Adrenal gland (tissue), 12 donors: ENCODE measurements around the gene MLH3. TPM values are rescaled to one million over a fixed set of nuclear protein-coding genes. Genes with fewer than 3 reads are reported as not detected.

ENCODE experiments used
- DNase-seq, 7 donors: peaks; one replicate each; pipeline ENCODE4 v3.0.0-alpha.2; 2019 to 2020
- H3K27ac ChIP-seq, 5 donors: fragments of 200-600 bp; sonication (generic) in 4 of 5; 1 replicate in 3 of 5; 2 replicates in 2 of 5; pipeline versions ENCODE4 v1.5.1 to v1.8.0; 2016 to 2020; ENCODE audit warnings: mild to moderate bottlenecking in 1 of 5
- H3K27me3 ChIP-seq: fragments of 200-600 bp; 2 replicates; pipeline ENCODE4 v1.8.0; 2021
- H3K36me3 ChIP-seq, 2 donors: fragments of 200-600 bp; replicated peaks in 1 of 2; 1 replicate in 1 of 2; 2 replicates in 1 of 2; pipeline versions ENCODE4 v1.5.1 to v1.8.0; 2018 to 2022
- H3K4me1 ChIP-seq, 2 donors: fragments of 200-600 bp; replicated peaks in 1 of 2; 1 replicate in 1 of 2; 2 replicates in 1 of 2; pipeline versions ENCODE4 v1.5.1 to v1.8.0; 2018 to 2021
- H3K4me3 ChIP-seq, 4 donors: fragments of 200-600 bp; sonication (generic) in 3 of 4; one replicate each; pipeline ENCODE4 v1.5.1; 2016 to 2018
- H3K9me3 ChIP-seq, 3 donors: fragments of 200-600 bp; sonication (generic) in 1 of 3; replicated peaks in 1 of 3; 1 replicate in 2 of 3; 2 replicates in 1 of 3; pipeline versions ENCODE4 v1.5.1 to v1.8.0; 2016 to 2021
- CTCF ChIP-seq, 6 experiments: fragments of 450-650 bp in 4 of 6; fragments of 200-600 bp in 2 of 6; sonication (generic) in 1 of 6; IDR thresholded peaks; 1 replicate in 5 of 6; 2 replicates in 1 of 6; pipeline versions ENCODE4 v1.5.1 to v1.8.0; 2016 to 2021; ENCODE audit warnings: antibody characterized with exemption in 6 of 6, mild to moderate bottlenecking in 2 of 6, moderate library complexity in 1 of 6
- POLR2A ChIP-seq, 2 donors: fragments of 450-650 bp; IDR thresholded peaks; one replicate each; pipeline ENCODE4 v1.6.1; 2017; ENCODE audit warnings: antibody characterized with exemption in 2 of 2, mild to moderate bottlenecking in 2 of 2, moderate library complexity in 1 of 2
- WGBS, 4 donors: extraction: QIAGEN DNeasy Blood & Tissue Kit in 2 of 4; methylation state at CpG; one replicate each; pipeline versions ENCODE4 v1.1.5 to v1.1.7; 2013 to 2017; 5-methylcytosine and 5-hydroxymethylcytosine counted together
- intact Hi-C, 2 donors: fragments of 100-400 bp; cut with DNase I; formaldehyde crosslinking; loops; one replicate each; pipeline versions ENCODE4 v1.14.1 to v1.15.0; 2022 to 2023
- polyA plus RNA-seq, 3 donors: library from polyadenylated mRNA; stranded (reverse); fragments of 200-250 nt in 2 of 3; fragments of 350-450 nt in 1 of 3; fragmentation: Illumina TruSeq in 1 of 3; extraction: RNeasy Lipid Tissue Mini Kit (QIAGEN cat#74804) in 1 of 3; gene quantifications; one replicate each; pipeline ENCODE4 v1.2.3, GENCODE V29; 2013 to 2014
- total RNA-seq, 9 donors: library from RNA; depleted of rRNA in 4 of 9; stranded (reverse); fragments of >200 nt in 4 of 9; fragments of 120-200 nt in 1 of 9; fragmentation: NEBNext Ultra II Directional in 1 of 9; extraction: Animal tissue kit (Norgen Biotek cat#: 25700) in 1 of 9; gene quantifications; one replicate each; pipeline versions ENCODE4 v1.1.0 to v1.2.4, GENCODE V29; 2013 to 2023
- donor health status: healthy with polysubstance abuse.
- donor health status: Bipolar disorder and iron deficiency.
- donor health status: DM: yes; HTN: yes; CAD: no.
- donor health status: DM: no; HTN: no; CAD: no.
- donor health status: DM: no; HTN: no; CAD: no.
- donor health status: DM: yes; HTN: yes; CAD: no.

The MLH3 gene
- total and polyA plus RNA-seq, 12 donors, result 22.2 to 51.4 (median 32.2) TPM

GRCh38 chr14:74985806-74986205 is 65.5 kb downstream of the MLH3 start:
- Histone ChIP-seq H3K36me3 (no peaks in the 10 kb centered on the region), H3K4me1 (no peaks in the 10 kb centered on the region), H3K27ac (no peak overlapping the region), H3K4me3 (no peak overlapping the region), H3K27me3 (no peaks in the 10 kb centered on the region), H3K9me3 (no peaks in the 10 kb centered on the region)
- no peak for TF ChIP-seq POLR2A (IDR thresholded peaks at IDR 0.05)
- no peak for TF ChIP-seq CTCF (IDR thresholded peaks at IDR 0.05)
- WGBS, 4 donors, result 79 to 84% (median 81%) methylated on average over 6 of the region's 6 CpGs
- peak in 1 of 7 donors; percentile 42 for DNase-seq
- intact Hi-C loops, result no loop called here

- Histone ChIP-seq H3K9me3 (no peaks in the 10 kb centered on the region), H3K4me3 (no peak overlapping the region), H3K36me3 (no peaks in the 10 kb centered on the region), H3K27ac (no peak overlapping the region), H3K27me3 (no peaks in the 10 kb centered on the region), H3K4me1 (no peaks in the 10 kb centered on the region)
- intact Hi-C loops, result no loop called here
- TF ChIP-seq POLR2A (IDR thresholded peaks at IDR 0.05), result no peak
- no peak for TF ChIP-seq CTCF (IDR thresholded peaks at IDR 0.05)
- 60 to 87% (median 77%) methylated on average over 1 to 10 of the region's 10 CpGs for WGBS, 4 donors
- no peak for DNase-seq
Observed at GRCh38 chr14:74985028-74985310, 66.3 kb downstream of the MLH3 start.

DNA sequence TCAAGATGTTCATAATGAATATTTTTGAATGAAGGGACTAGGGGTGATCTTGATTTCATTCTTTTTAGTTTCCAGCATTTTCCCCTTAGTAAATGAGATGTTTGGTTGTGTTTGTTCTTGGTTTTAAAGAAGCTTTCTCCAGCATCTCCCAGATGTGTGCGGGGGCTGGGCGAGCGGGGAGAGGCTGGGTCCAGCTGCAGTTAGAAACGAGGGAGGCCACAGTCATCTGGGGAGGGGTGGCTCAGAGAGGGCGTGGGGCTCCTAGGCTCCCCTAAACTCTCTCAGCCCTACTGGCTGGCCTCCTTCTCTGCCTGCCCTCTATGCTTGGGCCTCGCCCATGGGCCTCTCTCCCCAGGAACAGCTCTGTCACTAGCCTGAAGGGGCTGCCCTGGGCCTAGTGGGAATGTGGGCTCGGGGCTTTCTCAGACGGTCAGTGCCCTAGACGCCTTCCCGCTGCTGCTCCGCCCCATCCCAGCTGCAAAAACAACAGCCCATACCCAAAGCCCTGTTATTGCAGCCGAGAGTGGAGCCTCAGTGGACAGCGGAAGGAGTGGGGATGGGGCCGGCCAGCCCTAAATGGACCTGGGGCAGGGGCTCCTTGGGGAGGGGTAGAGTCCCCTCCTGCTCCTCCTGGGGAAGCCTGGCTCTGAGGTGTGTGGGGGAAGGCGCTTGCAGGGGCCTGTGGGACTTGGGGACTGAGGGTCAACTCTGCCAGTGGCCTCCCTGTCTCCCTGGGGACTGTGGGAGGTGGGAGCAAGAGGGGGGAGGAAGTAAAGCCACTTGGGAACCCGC is 66.8 kb downstream of the MLH3 start:
- WGBS, 4 donors, result 80 to 92% (median 85%) methylated on average over 15 to 16 of the region's 16 CpGs
- intact Hi-C loops, result no loop called here
- H3K27me3 ChIP-seq, result no peaks in the 10 kb centered on the region

GRCh38 chr14:74983343-74983742 is 67.9 kb downstream of the MLH3 start:
- H3K4me1 ChIP-seq, result peaks cover 0 to 1% of the 10 kb centered on the region in 2 donors
- no peaks in the 10 kb centered on the region for H3K36me3 ChIP-seq
- H3K27me3 ChIP-seq, result no peaks in the 10 kb centered on the region
- TF ChIP-seq POLR2A (IDR thresholded peaks at IDR 0.05) (no peak), CTCF (IDR thresholded peaks at IDR 0.05) (no peak)
- WGBS, 4 donors, result 75 to 93% (median 83%) methylated on average over 1 of the region's 1 CpG
- intact Hi-C loops, result no loop called here
- DNase-seq, result no peak
- H3K27ac ChIP-seq, result no peak overlapping the region
- H3K9me3 ChIP-seq, result no peaks in the 10 kb centered on the region
- H3K4me3 ChIP-seq, result no peak overlapping the region

More for the DNA sequence above, 66.8 kb downstream of the MLH3 start:
- H3K4me1 ChIP-seq, result no peaks in the 10 kb centered on the region
- H3K27ac ChIP-seq, result no peak overlapping the region
- H3K9me3 ChIP-seq, result no peaks in the 10 kb centered on the region
- H3K36me3 ChIP-seq, result no peaks in the 10 kb centered on the region
- no peak for TF ChIP-seq POLR2A (IDR thresholded peaks at IDR 0.05)
- TF ChIP-seq CTCF (IDR thresholded peaks at IDR 0.05), result no peak
- peak in 1 of 7 donors; percentile 28 for DNase-seq
- no peak overlapping the region for H3K4me3 ChIP-seq
